ENCODE data around the gene MRPL50. TPM values are rescaled to one million over a fixed set of nuclear protein-coding genes. Genes with fewer than 3 reads are reported as not detected.

The MRPL50 gene
- total RNA-seq, 1 experiment from 2014 or later = 19.6 TPM

- TF ChIP-seq ZNF425 (CRISPR knock-in tag; conservative IDR thresholded peaks at IDR 0.05) (no peak), RELA (CRISPR knock-in tag; IDR thresholded peaks at IDR 0.05; ENCODE audit: borderline replicate concordance) (no peak), ZNF138 (CRISPR knock-in tag; conservative IDR thresholded peaks at IDR 0.05) (no peak), PRRX2 (CRISPR knock-in tag; IDR thresholded peaks at IDR 0.05) (no peak), STAT6 (CRISPR knock-in tag; conservative IDR thresholded peaks at IDR 0.05; ENCODE audit: low read depth) (no peak)
- ATAC-seq (no peak), DNase-seq (ENCODE audit: low spot score) (no peak)
- H3K27ac Mint-ChIP-seq = no peak overlapping the region
- H3K9me3 Mint-ChIP-seq = peaks cover 8% of the 10 kb centered on the region
- ChIA-PET CTCF (no interaction called here), POLR2A (no interaction called here)
- H3K27me3 Mint-ChIP-seq (ENCODE audit: low read depth) = no peaks in the 10 kb centered on the region
- H3K36me3 Mint-ChIP-seq = no peaks in the 10 kb centered on the region; the same call in 1 of the 2 replicates
- H3K4me1 Mint-ChIP-seq = no peaks in the 10 kb centered on the region
- no peak overlapping the region for H3K4me3 Mint-ChIP-seq
Observed at GRCh38 chr9:101354143-101354764, 44.2 kb downstream of the MRPL50 start.

- peaks cover 8% of the 10 kb centered on the region for H3K9me3 Mint-ChIP-seq
- ATAC-seq = no peak
- H3K27me3 Mint-ChIP-seq (ENCODE audit: low read depth) = no peaks in the 10 kb centered on the region
- POLR2A ChIA-PET = no interaction called here
- TF ChIP-seq GRHL2 (CRISPR knock-in tag; IDR thresholded peaks at IDR 0.05; ENCODE audit: insufficient replicate concordance, severe bottlenecking) = no peak
- no peak for TF ChIP-seq ZSCAN18 (CRISPR knock-in tag; IDR thresholded peaks at IDR 0.05)
- no peak for TF ChIP-seq ATF3 (CRISPR knock-in tag; conservative IDR thresholded peaks at IDR 0.05)
- no peaks in the 10 kb centered on the region for H3K4me1 Mint-ChIP-seq
- H3K4me3 Mint-ChIP-seq = no peak overlapping the region
- DNase-seq (ENCODE audit: low spot score) = no peak
- no peaks in the 10 kb centered on the region; the same call in 1 of the 2 replicates for H3K36me3 Mint-ChIP-seq
- CTCF ChIA-PET = no interaction called here
- H3K27ac Mint-ChIP-seq = no peak overlapping the region
Observed at GRCh38 chr9:101353683-101354082, 44.7 kb downstream of the MRPL50 start.

GRCh38 chr9:101352892-101353463 lies 45.4 kb downstream of the MRPL50 start:
- POLR2A ChIA-PET = no interaction called here
- Mint-ChIP-seq H3K9me3 (peaks cover 8% of the 10 kb centered on the region), H3K4me3 (no peak overlapping the region), H3K36me3 (no peaks in the 10 kb centered on the region; the same call in 1 of the 2 replicates), H3K4me1 (no peaks in the 10 kb centered on the region), H3K27ac (no peak overlapping the region), H3K27me3 (ENCODE audit: low read depth) (no peaks in the 10 kb centered on the region)
- no peak for DNase-seq (ENCODE audit: low spot score)
- ATAC-seq = no peak
- CTCF ChIA-PET = interaction anchor here (1.1 to 1.6 kb wide), 2 partner anchors 36 to 752 kb away, joined by 5 to 6 read pairs; no protein-coding TSS in a partner anchor
- TF ChIP-seq IRF1 (CRISPR knock-in tag; IDR thresholded peaks at IDR 0.05) (no peak), NFATC4 (CRISPR knock-in tag; IDR thresholded peaks at IDR 0.05) (no peak), USF1 (CRISPR knock-in tag; IDR thresholded peaks at IDR 0.05) (no peak), FOXK1 (CRISPR knock-in tag; IDR thresholded peaks at IDR 0.05) (no peak), ESRRA (CRISPR knock-in tag; IDR thresholded peaks at IDR 0.05; ENCODE audit: borderline replicate concordance) (no peak), NR2C2 (CRISPR knock-in tag; IDR thresholded peaks at IDR 0.05) (no peak), ZSCAN18 (CRISPR knock-in tag; IDR thresholded peaks at IDR 0.05) (no peak), SMAD4 (CRISPR knock-in tag; IDR thresholded peaks at IDR 0.05) (no peak), ZNF317 (CRISPR knock-in tag; IDR thresholded peaks at IDR 0.05; ENCODE audit: borderline replicate concordance, low read depth) (no peak), CBFB (CRISPR knock-in tag; IDR thresholded peaks at IDR 0.05; ENCODE audit: low read depth) (no peak), IRF2 (CRISPR knock-in tag; IDR thresholded peaks at IDR 0.05; ENCODE audit: borderline replicate concordance, low read depth) (no peak), E2F5 (CRISPR knock-in tag; IDR thresholded peaks at IDR 0.05) (no peak), NR1H2 (CRISPR knock-in tag; IDR thresholded peaks at IDR 0.05) (no peak)
